Fibroblast of skin of right quadriceps (primary cell): ENCODE data around the gene AFF3.
A peak's percentile ranks its signal among the peaks of the same experiment; 100 is the strongest.

ENCODE experiments used
- DNase-seq: peaks from one replicate; pipeline ENCODE4 v3.0.0-alpha.2; 2013

The AFF3 gene

GRCh38 chr2:99648906-99649789 lies 493.2 kb downstream of the AFF3 start:
- DNase-seq = no peak

- peak; percentile 90 for DNase-seq
Observed at GRCh38 chr2:99648178-99648844, 494.1 kb downstream of the AFF3 start.

- no peak for DNase-seq
Observed at GRCh38 chr2:99645960-99646359, 496.4 kb downstream of the AFF3 start.

- DNase-seq = peak; percentile 80
Observed at GRCh38 chr2:99644419-99644787, 498.0 kb downstream of the AFF3 start.

DNA sequence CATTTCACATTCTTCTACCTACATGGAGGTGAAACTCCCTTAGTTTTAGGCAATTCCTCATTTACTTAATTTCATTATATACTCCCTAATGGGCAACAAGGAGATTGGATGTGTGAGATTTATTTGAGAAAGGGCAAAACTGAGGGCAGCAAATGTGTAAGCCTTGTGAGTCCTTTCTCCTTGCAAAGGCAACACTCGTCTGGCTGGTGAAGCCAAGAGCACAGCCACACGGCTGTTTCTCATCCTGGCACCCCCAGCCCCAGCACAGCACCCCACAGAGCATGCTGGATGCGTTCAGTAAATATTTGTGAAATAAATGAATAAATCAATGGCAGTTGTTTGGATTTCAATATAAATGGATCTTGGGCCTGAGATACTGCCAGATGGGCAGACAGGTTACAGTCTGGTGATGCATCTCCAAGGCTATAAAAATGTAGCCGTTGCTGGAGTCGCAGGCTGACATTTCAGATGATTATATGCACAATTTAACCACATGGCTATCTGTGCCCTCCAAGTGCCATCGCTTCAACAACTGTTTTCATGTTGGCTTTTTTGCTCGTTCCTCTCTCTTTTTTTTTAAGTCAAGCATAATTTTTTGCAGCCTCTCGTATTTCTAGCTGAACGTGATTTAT lies 498.5 kb downstream of the AFF3 start:
- DNase-seq = no peak

- DNase-seq = no peak
Observed at GRCh38 chr2:99641999-99642398, 500.4 kb downstream of the AFF3 start.

GRCh38 chr2:99640635-99641151 lies 501.7 kb downstream of the AFF3 start:
- peak; percentile 38 for DNase-seq

- DNase-seq = no peak
Observed at GRCh38 chr2:99638791-99639190, 503.6 kb downstream of the AFF3 start.

DNA sequence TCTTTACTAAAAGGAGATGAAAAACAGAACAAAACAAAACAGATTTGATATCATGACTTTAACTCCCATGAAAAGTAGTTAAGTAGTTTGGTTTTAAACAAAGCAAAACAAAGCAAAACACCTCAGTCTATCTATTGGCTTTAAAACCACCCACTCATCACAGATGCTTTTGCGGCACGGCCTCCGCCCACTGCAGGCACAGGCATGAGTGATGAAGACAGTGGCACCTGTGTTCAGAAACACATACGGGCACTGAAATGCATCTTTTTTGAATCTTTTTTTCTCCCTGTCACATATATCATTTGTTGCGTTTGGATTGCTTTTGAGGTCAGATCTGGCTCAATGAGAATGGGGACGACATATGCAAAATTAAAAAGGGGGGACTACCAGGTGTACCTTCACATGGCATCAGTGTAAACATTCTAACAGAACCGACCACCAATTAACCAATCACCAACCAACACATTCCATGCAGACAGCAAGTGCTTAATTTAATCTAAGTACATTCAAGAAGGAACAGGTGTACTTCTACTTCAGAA lies 505.2 kb downstream of the AFF3 start:
- no peak for DNase-seq

GRCh38 chr2:99636144-99637034 lies 506.0 kb downstream of the AFF3 start:
- no peak for DNase-seq

DNA sequence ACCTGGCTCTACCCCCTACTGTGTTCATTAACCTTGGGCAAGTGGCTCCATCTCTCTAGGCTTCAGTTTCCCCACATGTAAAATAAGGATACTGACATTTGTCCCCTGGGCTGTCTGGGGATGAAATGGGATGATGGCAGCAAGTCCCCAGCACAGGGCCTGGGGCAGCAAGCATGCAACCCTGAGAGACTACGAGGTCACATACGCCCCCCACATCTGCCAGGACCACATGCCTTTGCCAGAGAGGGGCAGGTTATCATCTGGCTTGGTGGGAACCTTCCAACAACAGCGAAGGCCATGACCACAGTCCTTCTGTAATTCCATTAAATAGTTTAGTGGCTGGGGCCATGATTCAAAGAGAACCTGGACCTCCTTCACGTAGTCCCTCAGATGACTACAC lies 506.7 kb downstream of the AFF3 start:
- no peak for DNase-seq

GRCh38 chr2:99634234-99634633 lies 508.2 kb downstream of the AFF3 start:
- no peak for DNase-seq

DNA sequence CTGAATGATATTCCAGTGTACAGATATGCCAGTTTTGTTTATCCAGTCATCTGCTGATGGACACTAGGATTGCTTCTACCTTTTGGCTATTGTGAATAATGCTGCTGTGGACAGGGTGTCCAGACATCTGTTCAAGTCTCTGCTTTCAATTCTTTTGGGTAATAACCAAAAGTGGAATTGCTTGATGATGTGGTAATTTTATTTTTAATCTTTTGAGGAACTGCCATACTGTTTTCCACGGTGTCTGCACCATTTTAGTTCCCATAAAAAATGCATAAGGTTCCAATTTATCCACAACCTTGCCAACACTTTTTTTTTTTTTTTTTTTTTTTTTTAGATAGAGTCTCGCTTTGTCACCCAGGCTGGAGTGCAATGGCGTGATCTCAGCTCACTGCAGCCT lies 510.7 kb downstream of the AFF3 start:
- no peak for DNase-seq

DNA sequence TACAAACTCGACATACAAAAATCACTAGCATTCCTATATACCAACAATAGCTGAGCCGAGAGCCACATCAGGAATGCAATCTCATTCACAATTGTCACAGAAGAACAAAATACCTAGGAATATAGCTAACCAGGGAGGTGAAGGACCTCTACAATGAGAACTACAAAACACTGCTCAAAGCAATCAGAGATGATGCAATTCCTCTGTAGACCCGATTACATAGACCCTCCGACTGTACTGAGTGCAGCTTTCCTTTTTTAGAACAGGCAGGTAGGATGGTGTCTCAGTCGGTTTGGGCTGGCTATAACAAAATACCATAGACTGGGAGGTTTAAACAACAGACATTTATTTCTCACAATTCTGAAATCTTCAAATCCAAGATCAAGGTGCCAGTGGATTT lies 513.1 kb downstream of the AFF3 start:
- DNase-seq = no peak

DNA sequence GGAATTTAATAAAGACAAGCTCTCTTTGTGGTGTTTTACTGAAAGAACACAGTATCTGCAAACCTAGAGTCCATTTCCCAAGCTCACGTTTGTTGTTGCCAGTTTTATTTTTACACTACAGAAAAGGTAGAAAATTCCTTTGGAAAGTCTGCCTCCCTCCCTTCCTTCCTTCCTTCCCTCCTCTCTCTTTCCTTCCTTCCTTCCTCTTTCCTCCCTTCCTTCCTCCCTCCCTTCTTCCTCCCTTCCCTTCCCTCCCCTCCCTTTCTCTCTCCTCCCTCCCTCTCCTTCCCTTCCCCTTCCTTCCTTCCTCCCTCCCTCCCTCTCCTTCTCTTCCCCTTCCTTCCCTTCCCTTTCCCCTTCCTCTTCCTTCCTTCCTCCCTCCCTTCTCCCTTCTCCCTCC lies 516.2 kb downstream of the AFF3 start:
- no peak for DNase-seq

GRCh38 chr2:99624677-99625076 lies 517.7 kb downstream of the AFF3 start:
- no peak for DNase-seq

GRCh38 chr2:99623613-99624012 lies 518.8 kb downstream of the AFF3 start:
- no peak for DNase-seq

GRCh38 chr2:99623035-99623434 lies 519.4 kb downstream of the AFF3 start:
- no peak for DNase-seq

GRCh38 chr2:99622534-99622933 lies 519.9 kb downstream of the AFF3 start:
- DNase-seq = no peak

- no peak for DNase-seq
Observed at GRCh38 chr2:99621774-99622173, 520.6 kb downstream of the AFF3 start.

DNA sequence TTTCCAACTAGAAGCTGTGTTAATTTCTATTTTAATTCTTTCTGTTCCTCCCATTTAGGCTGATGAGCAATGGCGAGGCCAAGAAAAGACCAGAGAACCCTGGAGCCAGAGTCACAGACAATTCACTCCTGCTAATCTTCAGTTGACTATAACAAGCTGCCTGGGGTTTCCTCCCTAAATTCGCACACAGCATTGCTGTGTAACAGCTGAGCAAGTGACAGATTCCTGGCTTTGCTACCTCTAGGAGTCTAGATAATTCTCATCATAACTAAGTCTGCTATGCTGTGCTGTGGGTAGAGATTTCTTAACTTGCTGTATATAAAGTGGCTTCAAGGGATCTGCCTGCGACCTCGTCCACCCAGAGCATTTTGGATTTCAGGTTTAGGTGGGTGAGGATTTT lies 521.3 kb downstream of the AFF3 start:
- no peak for DNase-seq

DNA sequence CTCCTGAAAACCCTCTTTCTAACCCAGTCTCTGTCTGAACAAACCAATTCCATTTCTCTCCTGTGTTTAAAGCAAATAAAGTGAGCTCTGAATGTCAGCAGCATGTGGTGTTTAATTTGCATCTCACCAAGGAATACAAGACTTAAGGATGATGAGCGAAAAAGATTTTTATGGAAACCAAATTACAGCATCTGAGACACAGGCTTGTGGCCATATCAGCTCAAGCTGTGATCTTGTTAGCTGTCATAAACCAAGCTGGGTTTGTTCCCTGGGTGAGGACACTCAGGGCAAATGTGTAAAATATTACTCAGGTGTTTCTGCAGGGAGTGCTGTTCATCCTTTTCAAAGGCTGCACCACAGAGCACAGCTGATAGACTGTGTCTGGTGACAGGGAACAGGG lies 523.2 kb downstream of the AFF3 start:
- DNase-seq = no peak
